ENCODE measurements around the gene FMNL3.
"Not testable (repeated sequence)": the region's sequence is repeated elsewhere in the genome, so short reads cannot be mapped to it uniquely, and the experiment has no call there.

Gene FMNL3

GRCh38 chr12:49626836-49627235 lies 80.4 kb downstream of the FMNL3 start:
- DNase-seq = no peak

- DNase-seq = no peak
These were observed 80.9 kb downstream of the FMNL3 start for GRCh38 chr12:49626169-49626835.

GRCh38 chr12:49624921-49625577 lies 82.2 kb downstream of the FMNL3 start:
- DNase-seq = no peak

- peak; percentile 93 for DNase-seq
These were observed 83.9 kb downstream of the FMNL3 start, which contains the start of gene PRPF40B for GRCh38 chr12:49623142-49623904. PRPF40B (plus strand) TSS chr12:49623561; CDS start chr12:49623591, 30 bp downstream.

GRCh38 chr12:49622501-49623141 lies 84.6 kb downstream of the FMNL3 start:
- no peak for DNase-seq

GRCh38 chr12:49621651-49622500 lies 85.3 kb downstream of the FMNL3 start:
- DNase-seq = peak; percentile 66

GRCh38 chr12:49619286-49619685 lies 87.9 kb downstream of the FMNL3 start:
- no peak for DNase-seq

GRCh38 chr12:49618576-49618975 lies 88.6 kb downstream of the FMNL3 start:
- no peak for DNase-seq

GRCh38 chr12:49616533-49617219 lies 90.5 kb downstream of the FMNL3 start:
- DNase-seq = no peak

- DNase-seq = no peak
These were observed 91.5 kb downstream of the FMNL3 start for GRCh38 chr12:49615725-49616124.

GRCh38 chr12:49612210-49612609 lies 95.0 kb downstream of the FMNL3 start:
- no peak for DNase-seq

- DNase-seq = not testable (repeated sequence)
These were observed 96.4 kb downstream of the FMNL3 start for GRCh38 chr12:49610785-49611184.

GRCh38 chr12:49609875-49610154 lies 97.4 kb downstream of the FMNL3 start:
- DNase-seq = no peak

- DNase-seq = no peak
These were observed 97.9 kb downstream of the FMNL3 start for GRCh38 chr12:49609059-49609874.

GRCh38 chr12:49605539-49605938 lies 101.7 kb downstream of the FMNL3 start, which contains the start of gene FAM186B:
FAM186B (minus strand) TSS chr12:49605639; CDS start chr12:49605477, 162 bp downstream.
- DNase-seq = not testable (repeated sequence)

GRCh38 chr12:49604856-49605255 lies 102.3 kb downstream of the FMNL3 start:
- DNase-seq = no peak

- no peak for DNase-seq
These were observed 103.5 kb downstream of the FMNL3 start for GRCh38 chr12:49603721-49604120.

- DNase-seq = no peak
These were observed 107.2 kb downstream of the FMNL3 start for GRCh38 chr12:49599961-49600360.

GRCh38 chr12:49598527-49598926 lies 108.7 kb downstream of the FMNL3 start:
- DNase-seq = peak; percentile 11

GRCh38 chr12:49588721-49589516 lies 118.3 kb downstream of the FMNL3 start:
- DNase-seq = no peak
